PFSK-1 (cell line): ENCODE results near the gene UFM1.

Source experiments
- FOXP2 ChIP-seq: optimal IDR thresholded peaks from 2 replicates; pipeline ENCODE3; 2011; ENCODE audit warnings: borderline replicate concordance, control low read depth, inconsistent platforms; ENCODE audit not compliant: insufficient read depth; ENCODE audit errors: extremely low read length, extremely low read depth
- POLR2AphosphoS5 ChIP-seq: IDR thresholded peaks from 2 replicates; pipeline ENCODE4 v1.6.1; 2012; ENCODE audit warnings: low read depth, mild to moderate bottlenecking, control low read depth, low read length, moderate library complexity
- REST ChIP-seq, 2 experiments: IDR thresholded peaks; 2 replicates each; pipeline versions ENCODE4 v1.6.1 to v1.8.0; 2011 to 2012; ENCODE audit warnings: low read depth in 2 of 2, low read length in 2 of 2, control low read depth in 1 of 2, inconsistent platforms in 1 of 2, mild to moderate bottlenecking in 1 of 2, moderate library complexity in 1 of 2; ENCODE audit not compliant: insufficient read depth in 1 of 2
- SIN3A ChIP-seq: IDR thresholded peaks from 2 replicates; pipeline ENCODE4 v1.6.1; 2012; ENCODE audit warnings: mild to moderate bottlenecking, low read length, moderate library complexity, borderline replicate concordance; ENCODE audit not compliant: insufficient read depth
- TAF1 ChIP-seq: IDR thresholded peaks from 2 replicates; pipeline ENCODE4 v1.6.1; 2012; ENCODE audit warnings: low read length, control low read depth, borderline replicate concordance; ENCODE audit not compliant: insufficient read depth

UFM1 gene

GRCh38 chr13:38350114-38350617, 515 bp downstream of the UFM1 start:
- TF ChIP-seq REST (IDR thresholded peaks at IDR 0.05; ENCODE audit: insufficient read depth in 1 of 2, low read depth in 2 of 2, low read length in 2 of 2) (no peak), SIN3A (no peak), TAF1 (no peak), POLR2AphosphoS5 (no peak), FOXP2 (no peak)

GRCh38 chr13:38355595-38356119, 6.0 kb downstream of the UFM1 start:
- no peak for TF ChIP-seq POLR2AphosphoS5
- TF ChIP-seq TAF1, result no peak
- TF ChIP-seq FOXP2, result no peak
- no peak for TF ChIP-seq SIN3A
- TF ChIP-seq REST (IDR thresholded peaks at IDR 0.05; ENCODE audit: insufficient read depth in 1 of 2, low read depth in 2 of 2, low read length in 2 of 2), result no peak

GRCh38 chr13:38358684-38359083, 9.0 kb downstream of the UFM1 start:
- no peak for TF ChIP-seq REST (IDR thresholded peaks at IDR 0.05; ENCODE audit: insufficient read depth in 1 of 2, low read depth in 2 of 2, low read length in 2 of 2)
- no peak for TF ChIP-seq POLR2AphosphoS5
- TF ChIP-seq FOXP2, result no peak
- no peak for TF ChIP-seq TAF1
- no peak for TF ChIP-seq SIN3A

GRCh38 chr13:38361542-38362262, 12.1 kb downstream of the UFM1 start:
- TF ChIP-seq FOXP2 (no peak), SIN3A (no peak), TAF1 (no peak), REST (IDR thresholded peaks at IDR 0.05; ENCODE audit: insufficient read depth in 1 of 2, low read depth in 2 of 2, low read length in 2 of 2) (no peak), POLR2AphosphoS5 (no peak)
